NCI-H187 (cell line): Measurements from ENCODE around the gene CRY2.

Source experiments
- DNase-seq, 2 experiments: peaks; one replicate each; lab custom pipeline; 2025; lab: John Stamatoyannopoulos, UW

CRY2 gene

GRCh38 chr11:45848654-45849081, 1.4 kb downstream of the CRY2 start:
- no peak for DNase-seq

DNA sequence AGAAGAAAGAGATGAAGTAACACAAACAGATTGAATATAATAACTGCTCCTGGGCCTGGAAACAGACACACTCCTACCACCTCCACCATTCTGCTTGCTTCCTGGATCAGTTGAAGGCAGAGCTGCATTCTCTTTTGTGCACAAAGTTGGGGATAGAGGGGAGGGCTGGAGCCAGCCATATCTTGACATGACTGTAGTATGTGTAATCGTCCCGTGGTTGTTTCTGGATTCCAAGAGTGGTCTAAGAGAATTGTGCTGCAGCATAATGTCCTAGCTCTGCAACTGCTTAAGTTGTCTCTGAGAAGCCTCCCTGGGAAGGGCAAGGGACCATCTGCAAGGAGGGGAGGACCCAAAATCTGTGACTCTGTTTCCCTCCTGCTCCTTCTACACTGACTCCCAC, 3.2 kb downstream of the CRY2 start:
- DNase-seq = no peak

GRCh38 chr11:45851228-45851627, 4.0 kb downstream of the CRY2 start:
- DNase-seq = no peak

GRCh38 chr11:45852018-45852711, 4.9 kb downstream of the CRY2 start:
- no peak for DNase-seq

DNA sequence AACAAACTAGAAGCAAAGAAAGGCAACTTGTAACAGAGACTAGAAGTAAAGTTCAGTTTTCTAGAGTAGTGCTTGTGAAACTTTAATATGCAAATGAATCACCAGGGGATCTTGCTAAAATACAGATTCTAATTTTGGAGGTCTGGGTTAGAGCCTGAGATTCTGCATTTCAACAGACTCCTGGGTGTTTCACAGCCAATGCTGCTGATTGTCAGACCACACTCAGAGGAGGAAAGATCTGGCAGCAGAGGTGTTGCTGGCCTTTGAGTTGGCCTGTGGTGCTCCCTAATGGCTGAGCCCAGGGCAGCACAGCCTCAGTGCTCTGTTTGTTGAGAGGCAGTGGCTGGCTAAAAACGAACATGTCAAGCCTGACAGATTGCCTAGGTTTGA, 5.4 kb downstream of the CRY2 start:
- DNase-seq = no peak

GRCh38 chr11:45853332-45854219, 6.3 kb downstream of the CRY2 start:
- DNase-seq = no peak

- no peak for DNase-seq
These were observed 8.0 kb downstream of the CRY2 start for GRCh38 chr11:45855308-45855707.

GRCh38 chr11:45856044-45856468, 8.8 kb downstream of the CRY2 start:
- no peak for DNase-seq

GRCh38 chr11:45857961-45858474, 10.7 kb downstream of the CRY2 start:
- DNase-seq = no peak

- DNase-seq = no peak
These were observed 11.6 kb downstream of the CRY2 start for GRCh38 chr11:45858751-45859398.

GRCh38 chr11:45859661-45860140, 12.4 kb downstream of the CRY2 start:
- peak; percentile 53 to 79 for DNase-seq

DNA sequence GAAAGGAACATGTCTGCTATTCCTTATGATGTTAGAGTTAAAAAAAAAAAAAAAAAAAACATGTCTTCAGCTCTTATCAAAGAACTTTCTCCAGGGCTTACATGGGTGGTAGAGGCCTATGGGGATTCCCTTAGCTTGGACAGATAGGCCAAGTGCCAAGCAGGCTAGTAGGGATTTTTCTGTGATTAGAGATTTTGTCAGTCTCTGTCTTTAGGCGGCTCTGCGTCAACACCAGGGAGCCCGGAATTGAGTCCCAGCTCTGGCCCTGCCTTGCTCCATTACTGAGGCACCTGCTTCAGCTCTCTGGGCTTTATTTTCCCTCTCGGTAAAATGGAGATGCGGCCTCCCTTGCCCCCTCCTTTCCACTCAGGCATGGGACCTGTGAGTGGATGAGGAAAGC, 13.1 kb downstream of the CRY2 start:
- DNase-seq = no peak

GRCh38 chr11:45860764-45861510, 13.7 kb downstream of the CRY2 start:
- DNase-seq = no peak

DNA sequence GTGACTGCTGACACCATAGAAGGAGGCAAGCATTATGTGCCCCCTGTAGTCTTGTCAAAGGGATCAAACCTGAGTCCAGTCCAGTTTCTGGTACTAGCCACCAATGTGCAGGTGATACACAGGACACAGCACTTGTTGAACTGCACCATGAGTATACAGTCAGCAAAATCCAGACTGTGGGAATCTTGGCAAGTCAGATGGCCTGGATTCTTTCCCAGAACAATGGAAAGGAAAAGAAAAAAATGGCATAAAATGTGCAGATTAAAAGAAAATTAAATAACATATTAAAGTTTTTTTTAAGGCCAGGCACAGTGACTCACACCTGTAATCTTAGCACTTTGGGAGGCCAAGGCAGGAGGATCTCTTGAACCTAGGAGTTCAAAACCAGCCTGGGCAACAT, 16.8 kb downstream of the CRY2 start:
- DNase-seq = no peak

DNA sequence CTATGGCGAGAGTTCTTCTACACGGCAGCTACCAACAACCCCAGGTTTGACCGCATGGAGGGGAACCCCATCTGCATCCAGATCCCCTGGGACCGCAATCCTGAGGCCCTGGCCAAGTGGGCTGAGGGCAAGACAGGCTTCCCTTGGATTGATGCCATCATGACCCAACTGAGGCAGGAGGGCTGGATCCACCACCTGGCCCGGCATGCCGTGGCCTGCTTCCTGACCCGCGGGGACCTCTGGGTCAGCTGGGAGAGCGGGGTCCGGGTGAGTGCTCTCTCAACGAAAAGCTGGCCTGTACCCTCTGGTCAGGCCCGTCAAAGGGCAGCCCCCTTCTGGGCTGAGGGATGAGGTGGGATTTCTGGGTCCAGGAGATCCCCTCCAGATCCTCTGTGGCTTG, 22.3 kb downstream of the CRY2 start:
- no peak for DNase-seq

DNA sequence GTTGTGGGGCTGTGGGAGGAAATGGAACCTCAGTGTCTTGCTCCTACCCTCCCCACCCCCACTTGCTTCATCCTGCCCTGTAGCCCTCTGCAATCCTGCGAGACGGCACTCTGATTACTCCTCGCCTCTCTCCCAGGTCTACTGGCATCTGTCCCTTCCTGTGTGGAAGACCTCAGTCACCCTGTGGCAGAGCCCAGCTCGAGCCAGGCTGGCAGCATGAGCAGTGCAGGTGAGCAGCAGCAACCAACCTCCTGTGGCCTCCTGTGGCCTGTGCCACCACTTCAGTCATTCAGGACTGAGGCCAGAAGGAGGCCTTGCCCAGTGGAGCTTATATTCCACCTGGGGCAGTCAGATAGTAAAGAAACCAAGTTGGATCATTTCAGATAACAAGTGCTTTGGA, 23.4 kb downstream of the CRY2 start:
- no peak for DNase-seq

GRCh38 chr11:45871638-45872037, 24.4 kb downstream of the CRY2 start:
- DNase-seq = no peak

GRCh38 chr11:45872651-45873356, 25.5 kb downstream of the CRY2 start:
- DNase-seq = peak in 1 of 2 experiments; percentile 44

- no peak for DNase-seq
These were observed 29.1 kb downstream of the CRY2 start for GRCh38 chr11:45876401-45876800.

DNA sequence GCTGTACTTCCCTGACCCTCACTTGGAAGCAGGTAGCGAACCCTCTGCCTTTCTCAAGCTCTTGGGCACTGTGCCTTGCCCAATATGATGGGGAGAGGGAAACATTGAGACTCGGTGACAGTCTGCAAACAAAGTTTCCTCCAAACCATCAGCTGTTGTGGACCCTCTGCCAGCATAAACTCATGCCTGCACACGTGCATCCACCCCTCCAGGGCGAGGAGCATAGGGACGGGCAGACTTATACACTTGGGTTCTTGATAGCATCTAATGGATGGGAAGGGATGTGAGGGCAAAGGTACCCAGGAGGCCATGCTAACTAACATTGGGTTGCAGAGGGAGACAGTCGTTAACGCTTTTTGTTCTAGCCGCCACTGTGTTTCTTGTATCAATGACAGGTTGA, 29.9 kb downstream of the CRY2 start:
- DNase-seq = no peak

DNA sequence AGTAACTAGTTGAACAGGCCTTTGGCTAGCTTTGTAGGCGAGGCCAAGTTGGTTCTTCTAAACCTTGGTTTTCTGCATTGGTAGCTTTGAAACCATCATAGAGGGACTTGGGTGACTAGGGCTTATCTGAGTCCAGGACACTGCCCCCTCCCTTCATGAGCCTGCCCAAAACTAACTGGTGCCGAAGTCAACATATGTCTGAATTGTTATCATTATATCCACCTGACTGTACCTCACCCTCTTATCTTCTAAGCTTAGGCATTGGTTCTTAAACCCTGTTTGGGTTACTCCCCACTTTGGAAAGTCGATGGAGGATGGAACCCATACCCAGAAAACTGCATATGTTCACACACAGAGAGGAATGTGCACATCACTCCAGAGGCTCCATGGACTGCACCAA, 30.6 kb downstream of the CRY2 start:
- DNase-seq = no peak
